Occipital lobe (tissue), 2 donors: ENCODE measurements around the gene KCNH6. TPM values are rescaled to one million over a fixed set of nuclear protein-coding genes. Genes with fewer than 3 reads are reported as not detected.

Experiments used
- DNase-seq: peaks from one replicate; lab custom pipeline; 2025; lab: John Stamatoyannopoulos, UW
- total RNA-seq: library from RNA; depleted of rRNA; stranded (reverse); fragments of >200 nt; gene quantifications from one replicate; pipeline ENCODE4 v1.2.3, GENCODE V29; 2014

KCNH6 gene
- total RNA-seq, 1 donor from 2014 or later, result 0.16 TPM

DNA sequence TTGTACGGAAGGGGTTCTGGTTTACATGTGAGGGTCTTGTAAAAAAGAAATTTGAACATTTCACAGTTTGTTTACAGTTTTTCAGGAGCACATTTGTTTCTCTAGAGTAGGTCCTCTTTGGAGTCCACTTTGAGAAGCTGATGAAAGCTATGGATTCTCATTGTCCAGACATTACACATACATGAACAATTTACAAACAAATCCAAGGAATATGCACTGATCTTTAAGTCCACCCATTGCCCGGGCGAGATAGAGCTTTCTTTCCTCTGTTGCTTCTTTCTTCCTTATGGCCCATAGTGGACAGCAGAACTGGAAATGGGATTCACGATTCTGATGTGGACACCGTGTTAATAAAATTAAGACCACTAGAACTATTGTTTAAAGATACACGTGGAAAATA lies 29.1 kb downstream of the KCNH6 start:
- DNase-seq, result no peak

DNA sequence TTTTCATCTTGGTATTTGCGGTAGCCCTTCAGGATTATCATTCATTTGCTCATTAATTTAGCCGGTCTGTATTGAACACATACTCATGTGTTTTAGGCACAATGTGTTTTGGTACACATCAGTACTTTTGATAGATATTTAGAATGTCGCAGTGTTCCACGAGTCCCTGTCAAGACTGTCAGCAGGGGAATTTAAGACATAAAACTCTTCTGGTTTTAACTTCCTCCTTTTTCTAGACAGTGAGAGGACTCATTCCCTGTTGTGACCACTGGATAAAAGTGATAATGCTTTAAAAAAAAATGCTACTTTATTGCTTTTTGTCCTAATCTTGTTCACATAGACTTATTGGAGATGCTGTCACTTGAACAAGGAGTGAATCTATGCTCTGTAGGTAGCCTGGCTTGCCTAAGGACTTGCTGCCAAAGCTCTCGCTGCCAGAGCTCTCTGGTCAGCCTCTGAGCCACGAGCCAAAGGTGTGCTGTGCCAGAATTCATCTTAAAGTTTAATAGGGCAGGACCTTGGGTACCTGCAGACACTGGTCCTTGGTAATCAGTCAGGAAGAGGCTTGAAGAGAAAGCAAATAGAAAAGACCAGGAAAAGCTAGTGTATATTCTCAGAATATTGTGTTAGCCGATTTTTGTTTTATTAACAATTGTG lies 32.5 kb downstream of the KCNH6 start:
- no peak for DNase-seq

DNA sequence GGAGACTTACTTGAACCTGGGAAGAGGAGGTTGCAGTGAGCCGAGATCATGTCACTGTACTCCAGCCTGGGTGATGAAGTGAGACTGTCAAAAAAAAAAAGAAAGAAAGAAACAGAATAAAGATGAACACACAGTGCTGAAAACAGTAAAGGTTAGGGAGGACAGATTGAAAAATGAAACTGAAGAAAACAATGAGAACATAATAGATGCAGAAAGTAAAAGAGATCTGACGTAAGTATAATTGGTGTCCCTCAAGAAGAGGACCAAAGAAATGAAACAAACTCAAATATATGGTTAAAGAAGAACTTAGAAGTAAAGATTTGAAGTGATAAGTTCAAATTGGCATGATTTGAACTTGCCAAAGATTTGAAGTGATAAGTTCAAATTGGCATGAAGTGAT lies 34.3 kb downstream of the KCNH6 start:
- no peak for DNase-seq

DNA sequence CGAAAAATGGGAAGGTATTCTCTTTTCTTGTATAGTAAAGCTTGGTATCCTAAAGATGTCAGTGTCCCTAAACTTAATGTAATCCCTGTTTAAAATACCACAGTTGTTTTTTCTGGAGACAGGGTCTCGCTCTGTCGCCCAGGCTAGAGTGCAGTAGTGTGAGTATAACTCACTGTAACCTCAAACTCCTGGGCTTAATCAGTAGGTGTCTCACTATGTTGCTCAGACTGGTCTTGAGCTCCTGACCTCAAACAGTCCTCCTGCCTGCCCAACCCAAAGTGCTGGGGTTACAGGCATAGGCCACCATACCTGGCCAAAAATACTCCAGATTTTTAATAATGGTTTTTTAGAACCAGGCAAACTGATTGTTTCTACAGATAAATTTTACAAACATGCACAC lies 35.3 kb downstream of the KCNH6 start:
- DNase-seq, result no peak

DNA sequence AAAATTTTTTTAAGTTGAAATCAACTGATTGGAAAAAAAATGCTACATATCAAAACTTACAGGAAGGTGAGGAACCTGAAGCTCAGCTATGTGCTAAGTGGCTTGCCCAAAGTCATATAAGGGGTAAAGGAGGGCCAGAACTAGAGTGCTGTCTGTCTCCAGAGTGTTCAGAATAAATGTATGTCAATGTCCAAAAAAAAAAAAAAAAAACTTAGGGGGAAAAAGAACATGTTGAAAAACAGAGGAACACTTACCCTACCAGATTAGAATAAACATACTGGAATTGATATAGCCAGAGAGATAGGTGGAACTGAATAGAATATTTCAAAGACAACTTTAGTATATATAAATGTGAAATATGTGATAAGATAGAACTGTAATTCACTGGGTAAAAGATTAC lies 38.7 kb downstream of the KCNH6 start:
- no peak for DNase-seq

DNA sequence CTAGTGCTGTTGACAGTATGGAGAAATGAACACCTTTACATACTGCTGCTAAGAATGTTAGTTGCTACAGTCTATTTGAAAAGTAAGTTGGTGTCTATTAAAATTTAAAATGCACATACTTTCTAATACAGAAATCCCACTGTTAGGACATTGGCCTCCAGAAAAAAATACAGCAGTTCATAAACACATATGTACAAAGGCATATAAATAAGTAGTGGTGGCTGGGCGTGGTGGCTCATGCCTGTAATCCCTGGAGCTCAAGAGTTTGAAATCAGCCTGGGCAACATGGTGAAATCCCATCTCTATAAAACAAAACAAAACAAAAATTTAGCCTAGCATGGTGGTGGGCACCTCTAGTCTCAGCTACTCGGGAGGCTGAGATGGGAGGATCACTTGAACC lies 40.2 kb downstream of the KCNH6 start:
- DNase-seq, result no peak

DNA sequence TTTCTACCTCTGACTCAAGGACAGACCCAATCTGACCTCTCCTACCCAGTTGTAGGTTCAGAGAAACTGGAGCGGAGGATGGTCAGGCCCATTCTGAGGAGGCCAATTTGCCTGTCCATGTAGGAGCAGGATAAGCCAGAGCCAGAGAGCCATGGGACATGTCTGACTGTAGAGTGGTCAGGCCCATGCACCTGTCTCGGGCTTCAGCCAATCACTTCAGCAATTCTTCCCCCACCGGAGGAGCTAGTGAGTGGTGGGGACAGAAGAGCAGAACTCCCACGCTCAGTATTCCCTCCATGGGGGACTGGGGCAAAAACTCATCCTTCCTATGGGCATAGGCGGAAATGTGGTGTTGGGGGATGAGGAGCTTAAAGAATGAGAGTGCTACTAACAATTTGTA lies 41.4 kb downstream of the KCNH6 start:
- DNase-seq, result no peak

DNA sequence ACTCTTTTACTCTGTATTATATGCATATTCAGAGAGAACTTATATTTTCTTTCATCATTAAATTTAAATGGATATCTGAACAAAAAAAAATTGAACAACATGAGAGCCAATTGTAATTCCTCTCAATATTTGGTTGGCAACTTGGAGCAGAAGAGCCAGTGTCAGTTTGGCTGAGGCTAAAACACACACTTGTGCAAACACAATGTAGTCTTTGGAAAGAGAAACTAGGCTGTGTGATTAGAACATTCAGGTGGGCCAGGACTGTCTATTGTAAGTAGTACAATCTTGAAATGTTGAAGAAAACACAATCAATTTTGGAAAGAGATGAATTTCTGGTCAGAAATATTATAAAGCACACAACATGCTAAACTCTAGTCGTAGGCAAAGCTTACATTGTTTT lies 44.1 kb downstream of the KCNH6 start:
- no peak for DNase-seq

DNA sequence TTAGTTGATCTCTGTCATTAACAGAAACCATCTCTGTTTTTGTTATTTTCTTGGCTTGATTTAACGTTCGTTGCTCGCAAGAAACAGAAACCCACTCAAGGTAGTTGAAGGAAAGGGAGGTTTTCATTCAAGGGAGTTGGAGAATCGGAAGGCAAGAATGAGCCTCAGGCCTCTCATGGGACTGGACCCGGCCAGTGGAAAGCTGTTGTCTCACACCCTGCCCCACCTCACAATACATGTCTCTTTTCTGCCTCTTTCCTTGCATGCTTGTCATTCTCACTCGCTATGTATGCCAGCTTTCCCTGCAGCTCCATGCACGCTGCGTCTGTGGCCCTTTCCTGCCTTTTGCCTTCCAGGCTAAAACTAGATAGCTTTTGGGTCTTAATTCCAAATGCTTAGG lies 45.4 kb downstream of the KCNH6 start:
- no peak for DNase-seq

DNA sequence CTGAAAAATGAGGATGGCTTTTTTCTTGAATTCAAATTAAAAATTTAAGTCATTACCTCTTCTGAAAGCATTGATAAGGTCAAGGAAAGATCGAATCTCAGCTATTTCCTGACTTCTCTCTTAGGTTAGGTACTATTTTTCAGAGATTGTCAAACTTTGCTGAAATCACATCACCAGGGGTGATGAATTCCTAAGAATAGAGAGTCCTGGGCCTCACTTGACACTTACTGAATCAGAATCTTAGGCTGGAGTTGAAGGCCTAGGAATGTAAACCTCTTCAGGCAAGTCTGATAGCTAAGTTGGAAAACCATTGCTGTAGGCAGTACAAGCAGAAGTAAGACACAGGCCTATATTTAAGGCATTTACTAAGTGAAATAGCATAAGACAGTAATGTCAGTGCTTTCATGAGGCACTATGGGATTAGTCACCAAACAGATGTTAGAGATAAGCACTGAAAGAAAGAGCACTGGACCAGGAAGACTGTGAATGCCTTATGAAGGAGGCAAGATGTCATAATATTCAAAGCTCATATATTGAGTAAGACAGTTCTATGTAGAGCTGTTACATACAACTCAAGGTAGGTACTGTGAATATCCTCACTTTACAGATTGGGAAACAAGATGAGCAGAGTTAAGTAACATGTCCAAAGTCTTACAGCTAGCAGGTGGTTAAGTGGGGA lies 48.6 kb downstream of the KCNH6 start:
- DNase-seq, result no peak

DNA sequence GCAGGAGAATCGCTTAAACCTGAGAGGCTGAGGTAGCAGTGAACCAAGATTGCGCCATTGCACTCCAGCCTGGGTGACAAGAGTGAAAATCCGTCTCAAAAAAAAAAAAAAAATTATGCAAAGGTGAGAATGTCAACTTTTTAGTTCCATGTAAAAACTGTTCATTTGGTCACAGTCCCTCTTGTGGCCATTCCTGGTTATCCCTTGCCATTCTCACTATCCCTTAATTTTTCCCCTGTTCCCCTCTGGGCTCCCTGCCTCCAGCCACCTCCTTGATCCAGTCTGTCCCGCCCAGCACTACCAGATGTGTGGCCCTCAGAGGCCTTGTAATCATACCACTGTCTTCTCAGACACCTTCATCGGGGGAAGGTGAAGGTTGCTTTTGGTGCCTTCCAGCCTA lies 50.5 kb downstream of the KCNH6 start:
- no peak for DNase-seq

DNA sequence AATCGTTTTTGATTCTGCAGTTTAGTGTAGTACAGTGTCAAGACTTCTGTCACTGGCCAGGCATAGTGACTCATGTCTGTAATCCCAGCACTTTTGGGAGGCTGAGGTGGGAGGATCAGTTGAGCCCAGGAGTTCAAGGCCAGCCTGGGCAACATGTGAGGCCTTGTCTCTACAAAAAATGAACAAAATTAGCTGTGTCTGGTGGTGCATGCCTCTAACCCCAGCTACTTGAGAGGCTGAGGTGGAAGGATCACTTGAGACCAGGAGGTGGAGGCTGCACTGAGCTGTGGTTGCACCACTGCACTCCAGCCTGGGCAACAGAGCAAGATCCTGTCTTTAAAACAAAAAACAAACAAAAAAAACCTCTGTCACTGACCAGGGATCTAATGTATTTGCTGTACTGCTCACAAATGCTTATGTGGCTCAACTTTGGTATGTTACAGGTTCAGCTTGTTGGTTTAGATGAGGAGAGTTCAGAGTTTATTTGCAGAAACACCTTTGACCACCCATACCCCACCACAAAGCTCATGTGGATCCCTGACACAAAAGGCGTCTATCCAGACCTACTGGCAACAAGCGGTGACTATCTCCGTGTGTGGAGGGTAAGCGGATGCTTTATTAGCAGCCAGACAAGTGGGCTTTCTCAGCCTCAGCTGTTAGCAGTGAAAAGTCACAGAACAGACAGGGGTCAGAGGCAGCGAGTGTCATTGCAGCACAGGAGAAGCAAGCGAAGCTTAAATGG lies 55.0 kb downstream of the KCNH6 start:
- no peak for DNase-seq

DNA sequence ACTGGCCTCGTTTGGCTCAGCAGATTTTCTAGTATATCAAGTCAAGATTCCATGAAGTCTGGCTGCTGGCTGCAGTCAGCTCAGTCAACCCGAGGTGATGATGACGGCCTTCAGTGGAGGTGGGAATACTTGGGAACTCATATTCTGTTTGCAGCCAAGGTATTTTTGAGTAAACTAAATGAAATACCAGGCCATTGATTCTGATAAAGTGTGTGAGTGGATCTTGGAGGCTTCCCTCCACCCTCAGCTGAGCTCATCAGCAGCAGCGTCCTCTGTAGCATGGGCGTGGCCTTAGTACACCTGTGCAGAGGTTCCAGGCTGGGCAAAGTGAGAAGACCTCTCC lies 55.6 kb downstream of the KCNH6 start:
- no peak for DNase-seq

DNA sequence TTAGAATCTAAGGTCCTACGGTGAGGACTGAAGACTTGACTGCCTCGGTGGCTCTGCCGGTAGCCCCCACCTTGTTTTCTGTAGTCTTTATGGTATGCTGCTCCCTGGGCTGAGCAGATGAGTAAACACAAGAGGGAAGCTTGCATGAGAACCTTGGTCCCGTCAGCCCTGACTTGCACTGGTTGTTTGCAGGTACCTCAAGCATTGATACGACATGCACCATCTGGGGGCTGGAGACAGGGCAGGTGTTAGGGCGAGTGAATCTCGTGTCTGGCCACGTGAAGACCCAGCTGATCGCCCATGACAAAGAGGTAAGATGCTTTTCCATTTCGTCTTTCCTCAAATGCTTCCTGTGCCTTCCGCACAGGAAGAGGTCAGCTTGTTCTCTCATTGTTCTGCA lies 56.5 kb downstream of the KCNH6 start:
- no peak for DNase-seq

DNA sequence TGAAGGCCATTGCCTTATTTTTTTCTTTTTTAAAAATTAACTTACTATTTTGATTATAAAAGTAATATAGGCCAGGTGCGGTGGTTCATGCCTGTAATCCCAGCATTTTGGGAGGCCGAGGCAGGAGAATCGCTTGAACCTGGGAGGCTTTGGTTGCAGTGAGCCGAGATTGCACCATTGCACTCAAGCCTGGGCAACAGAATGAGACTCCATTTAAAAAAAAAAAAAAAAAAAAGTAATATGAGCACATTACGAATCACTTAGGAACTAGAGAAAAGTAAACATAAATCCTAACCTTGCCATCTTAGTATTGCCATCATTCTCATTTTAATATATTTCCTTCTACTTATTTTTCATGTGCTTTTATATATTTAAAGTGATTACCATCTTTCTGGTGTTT lies 64.6 kb downstream of the KCNH6 start:
- no peak for DNase-seq

DNA sequence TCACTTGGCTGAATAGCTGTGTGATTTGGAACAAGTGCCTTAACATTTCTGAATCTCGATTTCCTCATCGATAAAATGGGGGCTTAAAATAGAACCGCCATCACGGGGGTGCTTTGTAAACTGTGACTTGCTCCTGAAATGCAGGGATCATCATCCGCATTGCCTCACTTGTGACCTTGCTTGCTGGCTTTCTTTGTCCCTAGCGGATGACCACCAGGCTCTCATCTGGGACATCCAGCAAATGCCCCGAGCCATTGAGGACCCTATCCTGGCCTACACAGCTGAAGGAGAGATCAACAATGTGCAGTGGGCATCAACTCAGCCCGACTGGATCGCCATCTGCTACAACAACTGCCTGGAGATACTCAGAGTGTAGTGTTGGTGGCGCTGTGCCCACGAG lies 65.6 kb downstream of the KCNH6 start:
- no peak for DNase-seq

DNA sequence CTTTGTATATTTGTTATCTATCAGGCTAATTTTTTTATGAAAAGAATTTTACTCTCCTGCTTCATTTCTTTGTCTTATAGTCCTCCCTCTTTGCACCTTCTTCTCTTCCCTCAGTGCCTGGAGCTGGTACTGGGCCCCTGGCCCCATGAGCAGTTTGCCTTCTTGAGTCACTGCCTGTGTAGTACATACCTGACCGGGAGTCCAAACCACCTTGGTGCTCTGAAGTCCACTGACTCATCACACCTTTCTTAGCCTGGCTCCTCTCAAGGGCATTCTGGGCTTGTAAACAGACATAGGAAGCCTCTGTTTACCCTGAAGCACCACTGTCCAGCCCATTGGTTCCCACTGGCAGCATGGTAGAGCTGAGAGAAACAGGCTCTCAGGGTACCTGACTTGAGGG lies 66.5 kb downstream of the KCNH6 start:
- no peak for DNase-seq

DNA sequence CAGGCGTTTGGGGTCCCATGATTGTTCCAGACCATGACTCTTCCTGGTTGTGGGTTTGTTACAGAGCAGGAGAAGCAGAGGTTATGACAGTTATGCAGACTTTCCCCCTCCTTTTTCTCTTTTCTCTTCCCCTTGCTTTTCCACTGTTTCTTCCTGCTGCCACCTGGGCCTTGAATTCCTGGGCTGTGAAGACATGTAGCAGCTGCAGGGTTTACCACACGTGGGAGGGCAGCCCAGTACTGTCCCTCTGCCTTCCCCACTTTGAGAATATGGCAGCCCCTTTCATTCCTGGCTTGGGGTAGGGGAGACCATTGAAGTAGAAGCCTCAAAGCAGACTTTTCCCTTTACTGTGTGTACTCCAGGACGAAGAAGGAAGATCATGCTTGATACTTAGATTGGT lies 69.6 kb downstream of the KCNH6 start:
- DNase-seq, result no peak

DNA sequence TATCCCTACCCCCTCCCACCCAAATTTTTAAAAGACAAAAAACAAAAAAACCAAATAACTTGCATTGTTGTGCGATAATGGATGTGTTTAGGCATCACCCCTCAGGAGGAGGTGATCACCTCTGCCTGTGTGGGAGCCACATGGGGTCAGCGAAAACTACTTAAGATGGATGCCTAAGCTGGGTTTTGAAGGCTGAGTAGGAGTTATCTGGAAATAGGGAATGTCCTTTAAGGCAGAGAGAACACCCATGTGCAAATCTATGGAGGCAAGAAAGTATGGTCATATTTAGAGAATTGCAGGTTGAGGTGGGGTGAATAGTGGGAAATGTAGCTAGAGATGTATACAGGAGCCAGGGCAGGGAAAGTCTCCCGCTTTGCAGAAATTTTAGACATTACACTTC lies 72.0 kb downstream of the KCNH6 start:
- no peak for DNase-seq
